NCI-H1048 (cell line): ENCODE measurements around the gene KRTAP20-4.

Experiments used
- DNase-seq: peaks from one replicate; lab custom pipeline; 2025; lab: John Stamatoyannopoulos, UW

Gene KRTAP20-4

GRCh38 chr21:30652891-30653290, 32.5 kb downstream of the KRTAP20-4 start:
- DNase-seq: no peak

GRCh38 chr21:30668776-30669175, 48.3 kb downstream of the KRTAP20-4 start:
- no peak for DNase-seq
